Mesothelial cell of epicardium (in vitro differentiated cells): ENCODE data around the gene MAN2B2. TPM values are rescaled to one million over a fixed set of nuclear protein-coding genes. Genes with fewer than 3 reads are reported as not detected.

Experiments
- DNase-seq, 2 experiments: peaks; one replicate each; pipeline ENCODE4 v3.0.0; 2021; ENCODE audit warnings: low spot score in 2 of 2; ENCODE audit not compliant: unreplicated experiment in 2 of 2
- H3K27ac Mint-ChIP-seq: 2 replicates; pipeline ENCODE4 v1.8.0; 2021; ENCODE audit warnings: mixed read lengths
- H3K27me3 Mint-ChIP-seq: 2 replicates; pipeline ENCODE4 v1.8.0; 2021; ENCODE audit warnings: low read depth, mixed read lengths
- H3K36me3 Mint-ChIP-seq: 2 replicates; pipeline ENCODE4 v1.8.0; 2021; ENCODE audit warnings: mixed read lengths
- H3K4me1 Mint-ChIP-seq: 2 replicates; pipeline ENCODE4 v1.8.0; 2021; ENCODE audit warnings: mixed read lengths
- H3K4me3 Mint-ChIP-seq: 2 replicates; pipeline ENCODE4 v1.8.0; 2021; ENCODE audit warnings: mild to moderate bottlenecking, moderate library complexity, mixed read lengths
- H3K9me3 Mint-ChIP-seq: 2 replicates; pipeline ENCODE4 v1.8.0; 2021; ENCODE audit warnings: mixed read lengths
- total RNA-seq: library from RNA; stranded (reverse); gene quantifications from 3 replicates; pipeline ENCODE4 v1.2.1, GENCODE V29; 2021
- TF ChIP-seq, protein P1 (sequence below): fragments of 200-600 bp; sonication (generic); IDR thresholded peaks from one replicate; pipeline ENCODE4 v1.5.0; 2021; ENCODE audit warnings: antibody characterized with exemption; ENCODE audit not compliant: unreplicated experiment

MAN2B2 gene
- total RNA-seq, 1 donor from 2014 or later, result 24.0 TPM

DNA sequence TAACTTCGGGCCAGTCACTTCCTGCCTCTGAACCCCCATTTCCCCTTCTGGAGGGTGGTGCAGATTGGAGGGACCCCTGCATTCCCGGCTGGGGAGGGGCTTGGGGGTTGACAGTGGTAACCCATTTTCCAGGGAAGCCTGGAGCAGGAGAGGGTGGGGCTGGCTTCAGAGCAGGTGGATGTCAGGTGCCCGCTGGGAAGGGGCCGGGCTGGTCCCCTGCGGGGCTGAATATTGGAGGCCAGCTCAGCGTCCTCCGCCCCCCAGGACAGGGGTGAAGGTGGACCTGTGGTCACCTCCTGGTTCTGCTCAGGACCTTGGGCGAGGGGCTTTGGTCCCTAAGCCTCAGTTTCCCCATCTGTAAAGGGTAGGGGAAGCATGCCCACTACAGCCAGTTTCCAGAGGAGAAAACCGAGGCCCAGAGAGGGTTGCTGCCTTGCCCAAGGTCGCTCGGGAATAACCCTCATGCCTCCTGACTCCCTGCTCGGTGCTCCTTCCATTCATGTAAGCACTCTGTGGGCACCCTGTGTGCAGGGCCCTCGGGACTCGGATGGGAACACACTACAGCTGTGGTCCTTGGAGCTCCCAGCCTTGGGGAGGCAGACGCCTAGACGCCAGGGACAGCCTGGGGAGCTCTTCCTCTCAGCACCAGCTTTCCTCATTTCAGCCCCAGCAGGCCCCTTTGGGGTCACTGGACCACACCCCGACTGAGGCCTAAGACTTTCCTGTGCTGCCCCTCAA, 683 bp downstream of the MAN2B2 start:
- Mint-ChIP-seq H3K36me3 (peaks cover 18% of the 10 kb centered on the region), H3K27me3 (peaks cover 31% of the 10 kb centered on the region), H3K4me1 (peaks cover 3% of the 10 kb centered on the region), H3K4me3 (peak overlapping the region; percentile 70), H3K27ac (no peak overlapping the region), H3K9me3 (peaks cover 12% of the 10 kb centered on the region)
- DNase-seq, result no peak
- TF ChIP-seq, protein P1, sequence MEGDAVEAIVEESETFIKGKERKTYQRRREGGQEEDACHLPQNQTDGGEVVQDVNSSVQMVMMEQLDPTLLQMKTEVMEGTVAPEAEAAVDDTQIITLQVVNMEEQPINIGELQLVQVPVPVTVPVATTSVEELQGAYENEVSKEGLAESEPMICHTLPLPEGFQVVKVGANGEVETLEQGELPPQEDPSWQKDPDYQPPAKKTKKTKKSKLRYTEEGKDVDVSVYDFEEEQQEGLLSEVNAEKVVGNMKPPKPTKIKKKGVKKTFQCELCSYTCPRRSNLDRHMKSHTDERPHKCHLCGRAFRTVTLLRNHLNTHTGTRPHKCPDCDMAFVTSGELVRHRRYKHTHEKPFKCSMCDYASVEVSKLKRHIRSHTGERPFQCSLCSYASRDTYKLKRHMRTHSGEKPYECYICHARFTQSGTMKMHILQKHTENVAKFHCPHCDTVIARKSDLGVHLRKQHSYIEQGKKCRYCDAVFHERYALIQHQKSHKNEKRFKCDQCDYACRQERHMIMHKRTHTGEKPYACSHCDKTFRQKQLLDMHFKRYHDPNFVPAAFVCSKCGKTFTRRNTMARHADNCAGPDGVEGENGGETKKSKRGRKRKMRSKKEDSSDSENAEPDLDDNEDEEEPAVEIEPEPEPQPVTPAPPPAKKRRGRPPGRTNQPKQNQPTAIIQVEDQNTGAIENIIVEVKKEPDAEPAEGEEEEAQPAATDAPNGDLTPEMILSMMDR, result no peak

DNA sequence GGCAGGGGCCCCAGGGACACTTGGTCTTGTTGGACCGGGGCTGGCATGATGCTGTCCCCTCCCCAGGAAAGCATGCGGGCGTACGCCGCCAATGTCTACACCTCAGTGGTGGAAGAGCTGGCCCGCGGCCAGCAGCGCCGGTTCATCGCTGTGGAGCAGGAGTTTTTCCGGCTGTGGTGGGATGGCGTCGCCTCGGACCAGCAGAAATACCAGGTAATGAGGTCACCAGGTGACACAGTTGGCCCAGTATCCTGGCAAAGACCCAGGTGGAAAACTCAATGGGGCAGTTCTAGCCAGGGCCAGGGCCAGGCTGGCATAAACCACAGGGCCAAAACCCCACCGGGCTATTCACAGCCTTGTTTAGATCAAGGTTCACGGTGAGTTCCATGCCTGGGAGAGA, 1.5 kb downstream of the MAN2B2 start:
- Mint-ChIP-seq H3K4me1 (peaks cover 3% of the 10 kb centered on the region), H3K9me3 (peaks cover 6% of the 10 kb centered on the region), H3K36me3 (peaks cover 18% of the 10 kb centered on the region), H3K27ac (no peak overlapping the region), H3K27me3 (peaks cover 23% of the 10 kb centered on the region), H3K4me3 (peak overlapping the region; percentile 70)
- TF ChIP-seq, protein P1, result no peak
- DNase-seq, result no peak

DNA sequence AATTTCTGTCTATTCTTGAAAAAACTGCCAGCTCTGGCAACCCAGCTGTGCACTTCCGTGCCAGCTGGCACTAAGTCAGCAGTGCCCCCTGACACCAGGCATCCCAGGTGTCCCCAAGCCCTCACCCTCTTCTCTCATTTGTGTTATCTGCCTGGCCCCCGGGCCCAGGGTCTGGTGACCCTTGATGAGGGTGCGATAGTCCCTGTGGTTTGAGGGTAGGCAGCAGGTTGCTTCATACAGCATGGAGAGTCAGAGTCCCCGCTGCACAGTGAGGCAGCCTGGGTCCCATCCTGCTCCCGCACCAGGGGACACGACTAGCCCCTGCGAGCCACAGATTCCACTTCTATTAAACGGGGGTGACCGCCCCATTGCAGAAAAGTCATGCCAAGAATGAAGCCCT, 1.9 kb downstream of the MAN2B2 start:
- peak overlapping the region; percentile 38 for H3K4me3 Mint-ChIP-seq
- no peak overlapping the region for H3K27ac Mint-ChIP-seq
- peaks cover 18% of the 10 kb centered on the region for H3K36me3 Mint-ChIP-seq
- H3K4me1 Mint-ChIP-seq, result peaks cover 3% of the 10 kb centered on the region
- H3K9me3 Mint-ChIP-seq, result peaks cover 5% of the 10 kb centered on the region
- H3K27me3 Mint-ChIP-seq, result peaks cover 19% of the 10 kb centered on the region
- TF ChIP-seq, protein P1, result no peak
- no peak for DNase-seq

DNA sequence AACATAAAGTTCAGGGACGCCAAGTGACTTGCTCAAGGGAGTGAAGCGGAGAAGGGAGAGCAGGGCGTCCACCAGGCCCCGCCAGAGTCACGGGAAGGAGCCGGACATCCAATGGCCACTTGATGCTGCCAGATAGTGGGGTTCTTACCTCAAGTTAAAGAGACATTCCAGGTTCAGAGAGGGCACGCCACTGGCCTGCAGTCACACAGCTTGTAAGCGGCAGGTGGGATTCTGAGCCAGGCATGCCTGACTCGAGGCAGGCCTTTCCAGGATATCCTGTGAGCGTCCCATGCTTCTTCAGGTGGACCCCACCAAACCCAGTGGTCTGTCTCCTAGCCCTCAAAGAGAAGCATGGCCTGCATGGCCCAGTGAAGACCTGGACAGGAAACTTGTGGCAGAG, 2.4 kb downstream of the MAN2B2 start:
- TF ChIP-seq, protein P1, result no peak
- Mint-ChIP-seq H3K36me3 (peaks cover 21% of the 10 kb centered on the region), H3K4me3 (no peak overlapping the region)

DNA sequence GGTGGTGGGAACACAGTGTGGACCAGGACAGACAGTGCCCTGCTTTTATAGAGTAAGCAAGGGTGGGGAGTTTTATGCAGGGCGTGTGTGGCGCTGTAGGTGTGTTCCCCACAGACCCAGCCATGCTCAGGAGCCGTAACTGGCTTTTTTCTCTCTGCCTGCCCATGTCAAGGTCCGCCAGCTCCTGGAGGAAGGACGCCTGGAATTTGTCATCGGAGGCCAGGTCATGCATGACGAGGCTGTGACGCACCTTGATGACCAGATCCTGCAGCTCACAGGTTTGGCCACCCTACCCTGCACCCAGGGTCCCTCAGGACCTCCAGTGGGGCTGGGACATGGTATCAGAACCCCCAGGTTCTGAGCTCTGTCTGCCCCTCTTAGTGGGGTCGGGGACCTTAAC, 3.2 kb downstream of the MAN2B2 start:
- TF ChIP-seq, protein P1, result no peak
- H3K4me3 Mint-ChIP-seq, result no peak overlapping the region
- peaks cover 3% of the 10 kb centered on the region for H3K4me1 Mint-ChIP-seq
- peaks cover 9% of the 10 kb centered on the region for H3K27me3 Mint-ChIP-seq
- DNase-seq, result no peak
- peaks cover 5% of the 10 kb centered on the region for H3K9me3 Mint-ChIP-seq
- peaks cover 26% of the 10 kb centered on the region for H3K36me3 Mint-ChIP-seq
- no peak overlapping the region for H3K27ac Mint-ChIP-seq

More for the DNA sequence above, 2.4 kb downstream of the MAN2B2 start:
- H3K9me3 Mint-ChIP-seq, result peaks cover 5% of the 10 kb centered on the region
- H3K27me3 Mint-ChIP-seq, result peaks cover 17% of the 10 kb centered on the region
- H3K4me1 Mint-ChIP-seq, result peaks cover 3% of the 10 kb centered on the region
- H3K27ac Mint-ChIP-seq, result no peak overlapping the region
- DNase-seq, result no peak
